GM12801 (cell line): ENCODE results near the gene SNAPIN.

Experiments
- TF ChIP-seq, protein P1 (sequence below): IDR thresholded peaks from one replicate; pipeline ENCODE4 v1.5.1; 2011; ENCODE audit warnings: control low read depth; ENCODE audit not compliant: insufficient read length; ENCODE audit errors: extremely low read depth

The SNAPIN gene

DNA sequence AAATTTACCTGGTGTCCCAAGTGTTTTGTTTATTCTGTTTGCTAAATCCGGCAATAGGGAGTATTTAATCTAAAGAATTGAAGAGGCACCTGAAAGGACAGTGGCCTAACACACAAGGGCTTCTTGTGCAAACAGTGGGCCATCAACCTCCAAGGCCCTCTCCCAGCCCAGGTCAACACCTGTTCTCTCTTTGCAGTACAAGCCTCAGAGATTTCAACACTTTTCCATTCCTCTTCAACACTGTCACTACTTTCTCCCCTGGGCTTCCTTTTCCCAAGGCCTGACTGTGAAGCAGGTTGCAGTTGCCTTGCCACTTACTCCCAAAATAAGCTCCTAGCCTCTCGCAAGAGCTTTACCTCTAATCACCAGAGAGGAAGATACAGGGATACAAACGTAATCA lies 3.2 kb upstream of the SNAPIN start:
- TF ChIP-seq, protein P1, sequence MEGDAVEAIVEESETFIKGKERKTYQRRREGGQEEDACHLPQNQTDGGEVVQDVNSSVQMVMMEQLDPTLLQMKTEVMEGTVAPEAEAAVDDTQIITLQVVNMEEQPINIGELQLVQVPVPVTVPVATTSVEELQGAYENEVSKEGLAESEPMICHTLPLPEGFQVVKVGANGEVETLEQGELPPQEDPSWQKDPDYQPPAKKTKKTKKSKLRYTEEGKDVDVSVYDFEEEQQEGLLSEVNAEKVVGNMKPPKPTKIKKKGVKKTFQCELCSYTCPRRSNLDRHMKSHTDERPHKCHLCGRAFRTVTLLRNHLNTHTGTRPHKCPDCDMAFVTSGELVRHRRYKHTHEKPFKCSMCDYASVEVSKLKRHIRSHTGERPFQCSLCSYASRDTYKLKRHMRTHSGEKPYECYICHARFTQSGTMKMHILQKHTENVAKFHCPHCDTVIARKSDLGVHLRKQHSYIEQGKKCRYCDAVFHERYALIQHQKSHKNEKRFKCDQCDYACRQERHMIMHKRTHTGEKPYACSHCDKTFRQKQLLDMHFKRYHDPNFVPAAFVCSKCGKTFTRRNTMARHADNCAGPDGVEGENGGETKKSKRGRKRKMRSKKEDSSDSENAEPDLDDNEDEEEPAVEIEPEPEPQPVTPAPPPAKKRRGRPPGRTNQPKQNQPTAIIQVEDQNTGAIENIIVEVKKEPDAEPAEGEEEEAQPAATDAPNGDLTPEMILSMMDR: no peak

GRCh38 chr1:153659175-153659534 lies 652 bp downstream of the SNAPIN start:
- TF ChIP-seq, protein P1: no peak

DNA sequence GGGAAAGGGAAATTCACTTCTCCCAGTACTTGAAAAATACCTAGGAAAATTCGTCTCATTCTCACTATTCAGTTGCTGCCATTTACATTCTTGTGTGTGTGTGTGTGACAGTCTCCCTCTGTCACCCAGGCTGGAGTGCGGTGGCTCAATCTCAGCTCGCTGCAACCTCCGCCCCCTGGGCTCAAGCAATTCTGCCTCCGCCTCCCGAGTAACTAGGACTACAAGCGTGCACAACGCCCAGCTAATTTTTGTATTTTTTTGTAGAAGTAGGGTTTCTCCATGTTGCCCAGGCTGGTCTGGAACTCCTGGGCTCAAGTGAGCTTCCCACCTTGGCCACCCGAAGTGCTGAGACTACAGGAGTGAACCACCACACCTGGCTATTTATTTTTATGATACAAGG lies 1.2 kb downstream of the SNAPIN start:
- TF ChIP-seq, protein P1: no peak

DNA sequence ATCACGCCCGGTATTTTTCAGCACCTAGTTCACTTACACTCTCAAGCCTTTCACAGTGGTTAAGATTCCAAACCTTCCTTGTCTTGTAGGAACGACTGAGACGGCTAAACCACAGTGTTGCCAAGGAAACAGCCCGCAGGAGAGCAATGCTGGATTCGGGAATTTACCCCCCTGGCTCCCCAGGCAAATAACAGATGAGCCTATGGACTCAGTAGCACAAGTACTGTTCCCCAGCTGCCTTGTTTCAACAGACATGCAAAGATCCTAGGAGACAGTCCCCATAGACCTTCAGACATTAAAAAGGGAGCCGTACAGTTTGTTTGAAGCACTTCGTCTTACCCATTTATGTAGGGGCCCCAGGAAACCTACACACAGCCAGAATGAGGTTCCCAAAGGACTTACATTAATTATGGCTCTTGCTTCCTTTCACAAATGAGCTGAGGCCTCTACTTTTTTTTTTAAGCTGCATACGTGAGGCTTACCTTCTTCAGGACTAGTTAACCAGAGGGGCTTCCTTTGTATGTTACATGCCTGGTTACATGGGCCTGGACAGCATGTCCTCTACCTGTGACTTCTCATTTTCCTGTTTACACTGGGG lies 2.7 kb downstream of the SNAPIN start:
- TF ChIP-seq, protein P1: no peak

DNA sequence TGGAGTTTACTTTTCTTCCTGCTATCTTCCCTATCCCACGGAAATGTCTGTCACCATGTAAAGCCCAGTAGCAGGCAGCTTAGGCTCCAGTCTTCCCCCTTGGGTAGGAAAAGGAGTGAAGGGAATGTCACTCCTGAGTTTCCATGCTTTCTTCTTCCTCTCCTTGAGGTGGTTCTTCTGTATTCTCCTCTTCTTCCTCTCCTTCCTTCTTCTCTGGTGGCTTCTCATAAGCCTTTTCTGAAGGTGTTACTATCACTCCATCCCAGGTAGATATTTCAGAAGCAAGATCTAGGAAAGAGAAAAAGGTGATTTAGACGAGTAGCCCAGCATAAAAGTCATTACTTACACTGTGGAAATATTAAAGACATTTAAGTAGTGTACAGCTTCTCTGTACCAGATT lies 3.8 kb downstream of the SNAPIN start:
- TF ChIP-seq, protein P1: no peak

GRCh38 chr1:153663211-153663610 lies 4.7 kb downstream of the SNAPIN start:
- TF ChIP-seq, protein P1: no peak

- TF ChIP-seq, protein P1: no peak
Measured at GRCh38 chr1:153667439-153667838, 8.9 kb downstream of the SNAPIN start.
